Hepatocyte (in vitro differentiated cells): ENCODE measurements around the gene AK1. TPM values are rescaled to one million over a fixed set of nuclear protein-coding genes. Genes with fewer than 3 reads are reported as not detected.

ENCODE experiments used
- DNase-seq: peaks from one replicate; pipeline ENCODE4 v3.0.0-alpha.2; 2016; ENCODE audit warnings: low spot score
- H2AFZ ChIP-seq: fragments of 200-600 bp; sonication (generic); 2 replicates; pipeline ENCODE4 v1.6.0; 2016; ENCODE audit warnings: antibody characterized with exemption, mild to moderate bottlenecking
- H3K27ac ChIP-seq: fragments of 200-600 bp; sonication (generic); 2 replicates; pipeline ENCODE4 v1.5.1; 2016; ENCODE audit warnings: mild to moderate bottlenecking
- H3K27me3 ChIP-seq: fragments of 200-600 bp; sonication (generic); 2 replicates; pipeline ENCODE4 v1.6.1; 2016
- H3K36me3 ChIP-seq: fragments of 200-600 bp; sonication (generic); replicated peaks from 2 replicates; pipeline ENCODE4 v1.5.1; 2016; ENCODE audit warnings: low read depth; ENCODE audit not compliant: insufficient read depth
- H3K4me1 ChIP-seq: fragments of 200-600 bp; sonication (generic); 2 replicates; pipeline ENCODE4 v1.5.1; 2016; ENCODE audit warnings: mild to moderate bottlenecking, moderate library complexity; ENCODE audit not compliant: insufficient read depth
- H3K4me2 ChIP-seq: fragments of 200-600 bp; sonication (generic); 2 replicates; pipeline ENCODE4 v1.6.0; 2016
- H3K4me3 ChIP-seq: fragments of 200-600 bp; sonication (generic); 2 replicates; pipeline ENCODE4 v1.5.1; 2016; ENCODE audit warnings: mild to moderate bottlenecking
- H3K79me2 ChIP-seq: fragments of 200-600 bp; sonication (generic); 2 replicates; pipeline ENCODE4 v1.6.0; 2017; ENCODE audit warnings: mild to moderate bottlenecking
- H3K9me2 ChIP-seq: fragments of 200-600 bp; sonication (generic); replicated peaks from 2 replicates; pipeline ENCODE4 v1.6.0; 2017; ENCODE audit warnings: mild to moderate bottlenecking; ENCODE audit not compliant: insufficient read depth
- H3K9me3 ChIP-seq: fragments of 200-600 bp; sonication (generic); 2 replicates; pipeline ENCODE4 v1.5.1; 2016; ENCODE audit warnings: low read depth, mild to moderate bottlenecking
- H4K20me1 ChIP-seq: fragments of 200-600 bp; sonication (generic); 2 replicates; pipeline ENCODE4 v1.6.0; 2016; ENCODE audit warnings: mild to moderate bottlenecking; ENCODE audit not compliant: insufficient read depth, poor library complexity, severe bottlenecking
- CTCF ChIP-seq: fragments of 200-600 bp; sonication (generic); IDR thresholded peaks from 2 replicates; pipeline ENCODE4 v1.5.1; 2016; ENCODE audit warnings: antibody characterized with exemption, mild to moderate bottlenecking; ENCODE audit not compliant: poor library complexity
- EZH2 ChIP-seq: fragments of 200-600 bp; sonication (generic); IDR thresholded peaks from 2 replicates; pipeline ENCODE4 v1.6.1; 2016; ENCODE audit warnings: antibody characterized with exemption, mild to moderate bottlenecking, borderline replicate concordance
- EZH2phosphoT487 ChIP-seq: fragments of 200-600 bp; sonication (generic); IDR thresholded peaks from one replicate; pipeline ENCODE4 v1.6.1; 2018; ENCODE audit warnings: antibody characterized with exemption, mild to moderate bottlenecking, low read depth, moderate library complexity; ENCODE audit not compliant: unreplicated experiment, severe bottlenecking
- WGBS: methylation state at CpG from one replicate; pipeline ENCODE4 v1.1.6; 2016; ENCODE audit warnings: low lambda C conversion rate; ENCODE audit errors: missing lambda C conversion rate; 5-methylcytosine and 5-hydroxymethylcytosine counted together
- polyA plus RNA-seq: library from polyadenylated mRNA; unstranded; fragments of >200 nt; fragmentation: Nextera tagmentation; extraction: Ambion mirVana; gene quantifications from 2 replicates; pipeline ENCODE4 v1.2.1, GENCODE V29; 2016
- total RNA-seq: library from RNA; depleted of rRNA; stranded (reverse); fragments of >200 nt; gene quantifications from 2 replicates; pipeline ENCODE4 v1.2.3, GENCODE V29; 2014

AK1 gene
- total and polyA plus RNA-seq, 2 experiments from 2014 or later = 28.3 to 91.3 TPM

DNA sequence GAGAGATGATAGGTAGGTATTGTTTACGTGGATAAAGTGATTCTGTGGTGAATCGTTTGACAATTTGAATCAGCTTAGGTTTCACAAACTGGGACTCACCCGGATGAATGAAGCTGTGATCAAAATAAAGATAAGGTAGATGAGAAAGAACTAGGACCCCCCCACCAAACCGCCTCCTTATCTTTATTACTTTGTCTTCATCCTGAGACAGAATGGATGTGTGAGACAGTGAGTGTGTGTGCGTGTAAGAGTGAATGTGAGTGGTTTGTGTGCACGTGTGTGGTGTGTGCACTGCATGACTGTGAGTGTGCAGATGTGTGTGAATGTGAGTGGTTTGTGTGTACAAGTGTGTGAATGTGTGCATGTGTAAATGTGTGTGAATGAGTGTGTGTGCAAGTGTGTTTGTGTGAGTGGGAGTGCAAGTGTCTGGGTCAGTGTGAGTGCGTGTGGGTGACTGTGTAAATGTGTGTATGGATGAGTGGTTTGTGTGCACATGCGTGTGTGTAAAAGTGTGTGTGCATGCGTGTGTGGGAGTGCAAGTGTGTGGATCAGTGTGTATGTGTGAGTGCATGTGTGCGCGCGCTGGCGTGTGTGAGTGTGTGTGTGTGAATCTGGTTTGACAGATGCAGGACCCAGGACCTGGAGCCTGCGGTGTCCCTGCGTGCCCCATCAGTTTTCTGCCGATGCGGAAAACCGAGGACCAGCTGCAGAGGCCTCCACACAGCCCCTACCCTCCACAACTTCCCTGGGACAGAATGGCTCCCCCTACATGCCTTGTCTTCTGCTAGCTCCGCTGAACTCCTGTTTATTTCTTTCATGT lies 11.6 kb downstream of the AK1 start:
- WGBS = 59% methylated on average over 19 of the region's 19 CpGs
- DNase-seq = no peak
- H3K27me3 ChIP-seq = no peaks in the 10 kb centered on the region

DNA sequence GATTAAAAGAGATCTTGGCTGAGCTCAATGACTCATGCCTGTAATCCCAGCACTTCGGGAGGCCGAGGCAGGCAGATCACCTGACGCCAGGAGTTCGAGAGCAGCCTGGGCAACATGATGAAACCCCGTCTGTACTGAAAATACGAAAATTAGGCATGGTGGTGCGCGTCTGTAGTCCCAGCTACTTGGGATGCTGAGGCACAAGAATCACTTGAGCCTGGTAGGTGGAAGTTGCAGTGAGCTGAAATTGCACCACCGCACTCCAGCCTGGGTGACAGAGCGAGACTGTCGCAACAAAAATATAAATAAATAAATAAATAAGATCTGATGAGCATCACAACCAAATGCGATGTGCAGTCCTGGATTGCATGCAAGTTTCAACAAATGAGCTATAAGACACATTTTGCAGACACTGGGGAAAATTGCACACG lies 14.3 kb downstream of the AK1 start:
- no peak for TF ChIP-seq EZH2phosphoT487
- no peak for TF ChIP-seq CTCF
- no peak for TF ChIP-seq EZH2
- H3K36me3 ChIP-seq = no peaks in the 10 kb centered on the region
- H2AFZ ChIP-seq = no peak overlapping the region
- H3K27me3 ChIP-seq = no peaks in the 10 kb centered on the region
- H3K9me3 ChIP-seq = no peaks in the 10 kb centered on the region
- H3K27ac ChIP-seq = no peak overlapping the region
- no peaks in the 10 kb centered on the region for H3K9me2 ChIP-seq
- H3K4me2 ChIP-seq = no peak overlapping the region
- no peak overlapping the region for H3K4me3 ChIP-seq
- H3K79me2 ChIP-seq = no peaks in the 10 kb centered on the region
- DNase-seq = no peak
- H4K20me1 ChIP-seq = no peaks in the 10 kb centered on the region
- 77% methylated on average over 13 of the region's 13 CpGs for whole genome bisulfite sequencing
- peaks cover 21% of the 10 kb centered on the region for H3K4me1 ChIP-seq

More for the DNA sequence above, 11.6 kb downstream of the AK1 start:
- H3K27ac ChIP-seq = no peak overlapping the region
- no peak overlapping the region for H3K4me3 ChIP-seq
- H4K20me1 ChIP-seq = no peaks in the 10 kb centered on the region
- no peak overlapping the region for H2AFZ ChIP-seq
- no peak overlapping the region for H3K4me2 ChIP-seq
- H3K79me2 ChIP-seq = no peaks in the 10 kb centered on the region
- H3K4me1 ChIP-seq = peaks cover 11% of the 10 kb centered on the region
- TF ChIP-seq CTCF = no peak
- TF ChIP-seq EZH2 = no peak
- TF ChIP-seq EZH2phosphoT487 = no peak
- H3K9me3 ChIP-seq = no peaks in the 10 kb centered on the region
- H3K36me3 ChIP-seq = no peaks in the 10 kb centered on the region
- no peaks in the 10 kb centered on the region for H3K9me2 ChIP-seq

GRCh38 chr9:127862075-127863011 lies 15.1 kb downstream of the AK1 start:
- Histone ChIP-seq H4K20me1 (no peaks in the 10 kb centered on the region), H3K27me3 (no peaks in the 10 kb centered on the region), H3K36me3 (no peaks in the 10 kb centered on the region), H3K4me2 (no peak overlapping the region), H3K4me3 (no peak overlapping the region), H3K27ac (no peak overlapping the region), H3K9me3 (no peaks in the 10 kb centered on the region), H3K4me1 (peaks cover 24% of the 10 kb centered on the region), H3K79me2 (no peaks in the 10 kb centered on the region), H3K9me2 (no peaks in the 10 kb centered on the region), H2AFZ (no peak overlapping the region)
- DNase-seq = no peak
- WGBS = 52% methylated on average over 28 of the region's 29 CpGs
- TF ChIP-seq CTCF (no peak), EZH2phosphoT487 (no peak), EZH2 (no peak)
